Smooth muscle cell (in vitro differentiated cells): ENCODE results near the gene GPRC5A. TPM values are rescaled to one million over a fixed set of nuclear protein-coding genes. Genes with fewer than 3 reads are reported as not detected.

ENCODE experiments used
- DNase-seq: peaks from one replicate; lab custom pipeline; 2025; ENCODE audit not compliant: unreplicated experiment; lab: John Stamatoyannopoulos, UW
- H2AFZ ChIP-seq: fragments of 200-600 bp; sonication (generic); 2 replicates; pipeline ENCODE4 v1.6.0; 2016; ENCODE audit warnings: antibody characterized with exemption, low read depth, mild to moderate bottlenecking
- H3F3A ChIP-seq: fragments of 200-600 bp; sonication (generic); 2 replicates; pipeline ENCODE4 v1.6.0; 2017; ENCODE audit warnings: antibody characterized with exemption, low read depth
- H3K27ac ChIP-seq: fragments of 200-600 bp; sonication (generic); 2 replicates; pipeline ENCODE4 v1.5.1; 2016; ENCODE audit warnings: low read depth, mild to moderate bottlenecking
- H3K27me3 ChIP-seq: fragments of 200-600 bp; sonication (generic); 2 replicates; pipeline ENCODE4 v1.6.1; 2016; ENCODE audit warnings: low read depth, mild to moderate bottlenecking
- H3K36me3 ChIP-seq: fragments of 200-600 bp; sonication (generic); 2 replicates; pipeline ENCODE4 v1.5.1; 2016; ENCODE audit warnings: low read depth
- H3K4me1 ChIP-seq: fragments of 200-600 bp; sonication (generic); 2 replicates; pipeline ENCODE4 v1.5.1; 2016; ENCODE audit warnings: low read depth
- H3K4me2 ChIP-seq: fragments of 200-600 bp; sonication (generic); 2 replicates; pipeline ENCODE4 v1.6.0; 2016; ENCODE audit warnings: mild to moderate bottlenecking
- H3K4me3 ChIP-seq: fragments of 200-600 bp; sonication (generic); 2 replicates; pipeline ENCODE4 v1.5.1; 2016; ENCODE audit warnings: mild to moderate bottlenecking
- H3K79me2 ChIP-seq: fragments of 200-600 bp; sonication (generic); 2 replicates; pipeline ENCODE4 v1.6.0; 2016; ENCODE audit warnings: low read depth, mild to moderate bottlenecking
- H3K9ac ChIP-seq: fragments of 200-600 bp; sonication (generic); 2 replicates; pipeline ENCODE4 v1.6.0; 2016; ENCODE audit warnings: low read depth
- H3K9me3 ChIP-seq: fragments of 200-600 bp; sonication (generic); replicated peaks from 2 replicates; pipeline ENCODE4 v1.5.1; 2016; ENCODE audit warnings: low read depth
- H4K20me1 ChIP-seq: fragments of 200-600 bp; sonication (generic); 2 replicates; pipeline ENCODE4 v1.6.0; 2016; ENCODE audit warnings: low read depth
- WGBS: methylation state at CpG from one replicate; pipeline ENCODE4 v1.1.7; 2016; ENCODE audit warnings: low lambda C conversion rate; 5-methylcytosine and 5-hydroxymethylcytosine counted together
- polyA plus RNA-seq: library from polyadenylated mRNA; unstranded; fragments of >200 nt; fragmentation: Nextera tagmentation; extraction: Ambion mirVana; gene quantifications from 2 replicates; pipeline ENCODE4 v1.2.1, GENCODE V29; 2016
- total RNA-seq: library from RNA; depleted of rRNA; stranded (reverse); fragments of >200 nt; gene quantifications from 2 replicates; pipeline ENCODE4 v1.2.3, GENCODE V29; 2014
- TF ChIP-seq, protein P1 (sequence below): fragments of 200-600 bp; sonication (generic); IDR thresholded peaks from 2 replicates; pipeline ENCODE4 v1.5.1; 2017; ENCODE audit warnings: borderline replicate concordance, mild to moderate bottlenecking, antibody characterized with exemption; ENCODE audit not compliant: insufficient read depth, poor library complexity, severe bottlenecking

The GPRC5A gene
- total and polyA plus RNA-seq, 2 experiments from 2014 or later: 13.6 to 39.2 TPM

DNA sequence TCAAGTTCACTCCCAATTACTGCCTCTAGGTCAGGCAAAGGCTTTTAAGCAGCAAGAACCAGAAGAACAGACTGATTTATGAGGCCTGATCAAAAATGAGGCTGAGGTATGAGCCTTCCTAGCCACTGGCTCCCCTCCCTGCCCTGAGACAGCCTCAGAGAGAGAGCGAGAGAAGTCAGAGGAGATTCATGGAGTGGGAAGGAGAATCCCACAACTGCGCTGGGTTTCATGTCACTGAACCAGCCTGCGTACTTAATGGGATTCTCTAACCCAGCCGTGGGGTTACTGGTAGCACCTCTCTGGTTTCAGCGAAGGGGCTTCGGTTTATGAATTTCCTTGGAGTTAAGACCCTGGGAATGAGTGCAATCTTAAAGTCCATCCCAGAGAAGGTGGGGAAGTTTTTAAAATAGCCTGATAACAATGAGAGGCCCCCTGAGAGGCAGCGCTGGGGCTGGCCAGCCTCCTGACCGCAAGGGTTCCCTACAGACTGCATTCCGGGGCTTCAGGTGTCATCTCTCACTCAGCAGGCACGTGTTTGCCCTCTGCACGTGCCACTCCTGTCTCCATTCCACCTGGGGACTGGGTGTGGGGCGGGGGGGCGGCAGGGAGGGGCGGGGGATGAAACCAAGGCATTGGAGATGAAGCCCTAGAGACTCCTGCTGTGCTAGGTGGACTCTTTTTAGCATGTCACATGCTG lies 6.1 kb upstream of the GPRC5A start:
- DNase-seq: no peak
- H3K4me2 ChIP-seq: no peak overlapping the region
- no peak overlapping the region for H3K4me3 ChIP-seq
- no peaks in the 10 kb centered on the region for H3K4me1 ChIP-seq
- 31% methylated on average over 14 of the region's 14 CpGs for WGBS
- no peak overlapping the region for H3K9ac ChIP-seq
- H3K9me3 ChIP-seq: no peaks in the 10 kb centered on the region
- TF ChIP-seq, protein P1, sequence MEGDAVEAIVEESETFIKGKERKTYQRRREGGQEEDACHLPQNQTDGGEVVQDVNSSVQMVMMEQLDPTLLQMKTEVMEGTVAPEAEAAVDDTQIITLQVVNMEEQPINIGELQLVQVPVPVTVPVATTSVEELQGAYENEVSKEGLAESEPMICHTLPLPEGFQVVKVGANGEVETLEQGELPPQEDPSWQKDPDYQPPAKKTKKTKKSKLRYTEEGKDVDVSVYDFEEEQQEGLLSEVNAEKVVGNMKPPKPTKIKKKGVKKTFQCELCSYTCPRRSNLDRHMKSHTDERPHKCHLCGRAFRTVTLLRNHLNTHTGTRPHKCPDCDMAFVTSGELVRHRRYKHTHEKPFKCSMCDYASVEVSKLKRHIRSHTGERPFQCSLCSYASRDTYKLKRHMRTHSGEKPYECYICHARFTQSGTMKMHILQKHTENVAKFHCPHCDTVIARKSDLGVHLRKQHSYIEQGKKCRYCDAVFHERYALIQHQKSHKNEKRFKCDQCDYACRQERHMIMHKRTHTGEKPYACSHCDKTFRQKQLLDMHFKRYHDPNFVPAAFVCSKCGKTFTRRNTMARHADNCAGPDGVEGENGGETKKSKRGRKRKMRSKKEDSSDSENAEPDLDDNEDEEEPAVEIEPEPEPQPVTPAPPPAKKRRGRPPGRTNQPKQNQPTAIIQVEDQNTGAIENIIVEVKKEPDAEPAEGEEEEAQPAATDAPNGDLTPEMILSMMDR: no peak
- no peak overlapping the region for H2AFZ ChIP-seq
- no peaks in the 10 kb centered on the region for H3F3A ChIP-seq
- peak overlapping the region; percentile 3 for H3K27ac ChIP-seq
- no peaks in the 10 kb centered on the region for H3K79me2 ChIP-seq
- no peaks in the 10 kb centered on the region for H3K27me3 ChIP-seq
- H4K20me1 ChIP-seq: no peaks in the 10 kb centered on the region
- H3K36me3 ChIP-seq: no peaks in the 10 kb centered on the region

DNA sequence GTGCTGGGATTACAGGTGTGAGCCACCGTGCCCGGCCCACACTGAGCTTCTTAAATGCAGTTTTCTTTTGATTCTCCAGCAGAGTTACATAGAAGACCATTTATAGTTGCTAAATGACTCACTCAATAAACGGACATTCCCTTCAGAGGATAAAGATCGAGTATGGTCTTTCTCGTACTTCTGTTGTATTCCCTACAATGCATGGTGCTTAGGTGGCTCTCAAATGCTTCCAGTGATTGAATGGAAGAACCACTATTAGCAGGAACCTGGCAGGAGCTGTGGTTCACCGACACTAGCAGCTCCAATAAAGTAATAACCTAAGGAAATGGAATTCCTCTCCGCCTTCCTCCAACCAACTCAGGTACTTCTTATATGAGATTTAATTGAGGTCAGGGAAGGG lies 3.9 kb upstream of the GPRC5A start:
- Histone ChIP-seq H3K9me3 (no peaks in the 10 kb centered on the region), H2AFZ (no peak overlapping the region), H3K27ac (no peak overlapping the region), H3K4me1 (peaks cover 8% of the 10 kb centered on the region), H3K4me2 (no peak overlapping the region), H3K36me3 (no peaks in the 10 kb centered on the region), H3K4me3 (no peak overlapping the region), H3K79me2 (no peaks in the 10 kb centered on the region), H3K9ac (no peak overlapping the region), H3K27me3 (no peaks in the 10 kb centered on the region), H3F3A (no peaks in the 10 kb centered on the region), H4K20me1 (no peaks in the 10 kb centered on the region)
- DNase-seq: no peak
- TF ChIP-seq, protein P1: no peak
- 73% methylated on average over 7 of the region's 7 CpGs for WGBS

DNA sequence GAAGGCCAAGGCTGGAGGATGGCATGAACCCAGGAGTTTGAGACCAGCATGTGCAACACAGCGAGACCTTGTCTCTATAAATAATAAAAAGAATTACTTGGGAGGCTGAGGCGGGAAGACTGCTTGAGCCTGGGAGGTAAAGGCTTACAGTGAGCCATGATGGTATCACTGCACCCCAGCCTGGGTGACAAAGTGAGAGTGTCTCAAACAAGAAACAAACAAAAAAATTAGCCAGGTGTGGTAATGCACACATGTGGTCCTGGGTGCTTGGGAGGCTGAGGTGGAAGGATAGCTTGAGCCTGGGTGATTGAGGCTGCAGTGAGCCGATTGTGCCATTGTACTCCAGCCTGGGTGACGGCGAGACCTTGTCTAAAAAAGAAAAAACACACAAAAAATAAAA lies 1.7 kb upstream of the GPRC5A start:
- TF ChIP-seq, protein P1: no peak
- no peak overlapping the region for H3K4me3 ChIP-seq
- H3K27ac ChIP-seq: peak overlapping the region; percentile 85

DNA sequence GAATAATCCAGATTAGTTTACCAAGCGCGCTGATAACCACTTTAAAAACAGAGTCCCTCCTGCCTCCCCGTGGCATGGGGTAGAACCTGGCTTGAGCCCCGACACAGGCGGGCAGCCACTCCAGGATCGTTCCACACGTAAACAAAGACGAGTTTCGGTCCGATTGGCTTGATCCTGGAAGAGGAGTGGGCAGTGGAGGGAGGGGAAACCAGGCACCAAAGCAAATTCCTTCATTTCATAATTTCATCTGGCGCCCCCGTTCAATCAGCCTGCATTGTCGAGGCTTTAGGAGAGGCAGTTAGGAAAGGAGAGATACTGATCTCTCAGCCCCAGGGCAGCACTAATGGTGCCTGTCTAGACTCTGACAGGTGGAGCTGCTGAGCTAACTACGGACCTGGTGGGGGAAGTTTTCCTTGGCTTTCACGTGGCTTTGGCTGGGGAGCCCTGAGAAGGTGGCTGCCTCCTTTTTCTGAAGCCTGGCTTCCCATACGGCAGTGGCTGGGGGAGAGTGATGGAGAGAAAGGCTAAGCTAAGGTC lies 751 bp upstream of the GPRC5A start:
- TF ChIP-seq, protein P1: no peak
- no peak for DNase-seq
- 3% methylated on average over 16 of the region's 16 CpGs for WGBS

More for the DNA sequence above, 1.7 kb upstream of the GPRC5A start:
- H3K9me3 ChIP-seq: no peaks in the 10 kb centered on the region
- no peak overlapping the region for H3K9ac ChIP-seq
- no peaks in the 10 kb centered on the region for H4K20me1 ChIP-seq
- H3K27me3 ChIP-seq: no peaks in the 10 kb centered on the region
- no peaks in the 10 kb centered on the region for H3K36me3 ChIP-seq
- H3F3A ChIP-seq: no peaks in the 10 kb centered on the region
- peaks cover 8% of the 10 kb centered on the region for H3K4me1 ChIP-seq
- WGBS: 90% methylated on average over 5 of the region's 5 CpGs
- no peak overlapping the region for H2AFZ ChIP-seq
- H3K4me2 ChIP-seq: no peak overlapping the region
- peaks cover 7% of the 10 kb centered on the region for H3K79me2 ChIP-seq
- no peak for DNase-seq

More for the DNA sequence above, 751 bp upstream of the GPRC5A start:
- Histone ChIP-seq H3K4me1 (peaks cover 8% of the 10 kb centered on the region), H2AFZ (peak overlapping the region; percentile 9), H3K36me3 (no peaks in the 10 kb centered on the region), H3K9ac (peak overlapping the region; percentile 83), H4K20me1 (no peaks in the 10 kb centered on the region), H3K27ac (peak overlapping the region; percentile 85), H3K9me3 (no peaks in the 10 kb centered on the region), H3K27me3 (no peaks in the 10 kb centered on the region), H3K4me2 (peak overlapping the region; percentile 81), H3F3A (no peaks in the 10 kb centered on the region), H3K4me3 (peak overlapping the region; percentile 66), H3K79me2 (peaks cover 14% of the 10 kb centered on the region)
